Left colon (tissue), 2 donors: ENCODE results near the gene ARFGAP2. TPM values are rescaled to one million over a fixed set of nuclear protein-coding genes. Genes with fewer than 3 reads are reported as not detected.

Source experiments
- ATAC-seq: fragments of 200-7000 bp; cut with Tn5 transposase; one replicate; pipeline ENCODE4 v1.9.1; 2020; ENCODE audit warnings: mild to moderate bottlenecking, moderate library complexity
- DNase-seq, 2 donors: peaks; one replicate each; pipeline ENCODE4 v3.0.0-alpha.2; 2020
- intact Hi-C, 2 donors: fragments of 100-400 bp; cut with DNase I in 1 of 2; cut with micrococcal nuclease in 1 of 2; formaldehyde crosslinking; loops; one replicate each; pipeline versions ENCODE4 v1.11.2 to v1.14.0; 2022; cut with DNase I, micrococcal nuclease
- total RNA-seq, 2 donors: library from RNA; stranded (reverse); fragmentation: NEBNext Ultra II Directional; extraction: Animal tissue kit (Norgen Biotek cat#: 25700); gene quantifications; one replicate each; pipeline ENCODE4 v1.2.1, GENCODE V29; 2021
- donor health status: DM: no; HTN: no; CAD: no.
- donor health status: DM: yes; HTN: yes; CAD: no.

Gene ARFGAP2
- total RNA-seq, 2 donors from 2014 or later, result 81.5 to 85.4 TPM

GRCh38 chr11:47189100-47189834 is 12.6 kb upstream of the ARFGAP2 start:
- DNase-seq (no peak), ATAC-seq (peak; percentile 32)
- intact Hi-C loops, result no loop called here

DNA sequence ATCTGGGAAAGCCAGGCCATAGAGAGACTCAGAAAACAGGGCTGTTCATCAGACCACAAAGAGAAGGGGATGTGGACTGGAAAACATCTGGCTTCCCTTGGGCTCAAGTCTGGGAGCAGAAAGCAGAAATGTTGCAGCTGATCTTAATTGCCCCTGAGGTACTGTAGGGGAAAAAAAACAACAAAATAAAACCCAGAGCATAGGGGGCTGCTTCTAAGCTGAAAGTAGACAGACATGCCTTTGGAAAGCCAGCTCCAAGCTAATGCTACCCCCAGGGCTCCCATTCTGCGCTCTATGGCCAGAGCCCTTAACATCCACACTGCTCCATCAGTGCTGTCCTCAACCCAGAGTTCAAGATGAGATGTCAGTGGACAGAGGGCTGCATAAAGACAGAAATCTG is 11.6 kb upstream of the ARFGAP2 start:
- intact Hi-C loops, result no loop called here
- ATAC-seq (no peak), DNase-seq (no peak)

DNA sequence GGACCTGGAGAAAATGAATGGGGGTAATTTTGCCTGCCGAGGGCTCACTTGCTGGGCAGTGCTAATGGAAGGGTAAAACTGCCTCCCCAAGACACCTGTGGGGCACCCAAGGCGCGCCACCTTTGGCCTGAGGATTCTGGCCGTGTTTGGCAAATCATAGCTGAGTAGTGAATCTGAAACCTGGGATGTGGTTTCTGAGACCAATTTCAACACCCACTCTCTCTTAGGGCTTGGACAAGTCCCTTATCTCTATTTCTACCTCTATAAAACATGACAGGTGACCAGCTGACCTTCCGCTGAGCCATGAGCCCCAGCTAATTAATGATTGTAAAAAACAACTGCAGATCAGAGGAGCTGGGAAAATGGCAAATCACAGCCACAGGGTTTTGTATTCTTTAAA is 11.0 kb upstream of the ARFGAP2 start:
- no peak for DNase-seq
- intact Hi-C loops, result no loop called here
- no peak for ATAC-seq

DNA sequence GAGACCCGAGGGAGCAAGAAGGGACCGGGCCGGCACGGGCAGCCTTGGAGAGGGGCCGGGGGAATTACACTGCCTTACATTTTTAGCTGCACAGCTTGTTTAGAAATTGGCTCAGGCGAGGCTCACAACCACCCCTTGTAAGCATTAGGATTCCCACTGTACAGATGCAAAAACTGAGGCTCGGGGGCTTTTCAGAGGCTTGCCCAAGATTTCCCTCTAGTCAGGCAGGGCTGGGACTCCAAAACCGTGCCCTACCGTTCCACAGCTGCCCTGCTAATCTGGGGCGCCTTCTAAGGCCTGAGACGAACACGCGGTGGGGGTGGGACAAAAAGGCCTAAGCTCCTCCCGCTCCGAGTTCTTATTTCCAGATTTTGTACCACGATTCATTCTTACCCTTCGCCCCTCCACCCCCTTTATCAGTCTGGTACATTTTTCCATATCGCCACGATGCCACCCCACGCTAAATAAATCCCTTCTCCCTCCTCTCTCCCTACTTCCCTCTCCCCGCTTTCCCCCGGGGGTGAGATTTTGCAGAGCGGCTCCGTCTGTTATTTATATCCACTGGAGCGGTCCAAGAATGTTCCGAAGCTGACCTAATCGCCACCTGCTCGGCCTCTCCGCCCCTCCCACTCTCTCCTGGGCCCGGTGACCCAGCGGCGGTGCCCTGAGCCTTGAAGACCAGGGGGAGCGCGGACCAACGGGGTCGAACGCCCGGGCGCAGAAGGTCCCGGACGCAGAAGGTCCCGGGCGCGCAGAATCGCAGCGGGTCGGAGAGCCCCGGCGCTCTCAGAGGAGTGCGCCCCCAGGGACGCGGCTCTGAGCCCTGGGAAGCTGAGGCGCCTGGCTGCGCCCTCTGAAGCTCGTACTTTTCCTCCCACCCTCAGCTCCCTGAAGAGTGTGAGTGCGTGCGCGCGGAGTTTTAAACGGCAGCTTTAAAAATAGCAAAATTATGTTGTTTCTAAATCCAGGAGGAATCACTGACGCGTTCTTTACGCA is 10.3 kb upstream of the ARFGAP2 start:
- intact Hi-C loops, result no loop called here

DNA sequence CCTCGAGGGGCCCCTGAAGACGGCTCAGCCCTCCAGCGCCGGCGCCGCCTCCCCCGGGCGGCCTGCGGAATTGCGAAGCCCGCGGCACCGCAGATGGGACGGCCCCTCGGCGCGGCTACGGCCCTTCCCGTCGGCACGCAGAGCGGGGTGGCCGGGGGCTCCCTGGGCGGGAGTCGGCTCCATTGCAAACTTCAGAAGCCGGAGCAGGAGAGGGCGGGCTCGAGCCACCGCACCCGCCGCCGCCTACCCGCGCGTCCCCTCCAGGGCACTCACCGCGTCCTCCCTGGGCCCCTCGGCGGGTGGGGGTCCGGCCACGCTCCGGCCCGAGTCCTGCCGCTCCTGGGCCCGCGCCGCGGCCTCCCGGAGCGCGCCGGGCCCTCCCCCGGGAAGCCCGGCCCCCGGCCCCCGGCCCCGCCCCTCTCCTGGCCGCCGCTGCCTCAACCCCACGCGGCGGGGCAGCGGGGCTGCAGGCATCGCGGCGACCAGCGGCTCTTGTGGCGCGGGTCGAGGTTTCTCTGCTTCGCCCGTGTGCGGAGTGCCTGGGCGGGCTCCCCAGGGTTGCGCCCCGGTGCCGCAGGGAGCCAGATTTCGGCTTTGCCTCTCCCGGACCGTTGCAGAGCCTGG is 9.5 kb upstream of the ARFGAP2 start, which contains the start of gene PACSIN3:
Gene PACSIN3, minus strand, starts transcription at position 359 of the 624 bp plus-strand sequence. CDS start 3,707 bp downstream, outside the sequence.
- ATAC-seq, result peak; percentile 71
- intact Hi-C loops, result no loop called here
- DNase-seq, result peak in 1 of 2 donors; percentile 48

More for the DNA sequence above, 10.3 kb upstream of the ARFGAP2 start:
- ATAC-seq (peak; percentile 40), DNase-seq (peak; percentile 44 to 66)

DNA sequence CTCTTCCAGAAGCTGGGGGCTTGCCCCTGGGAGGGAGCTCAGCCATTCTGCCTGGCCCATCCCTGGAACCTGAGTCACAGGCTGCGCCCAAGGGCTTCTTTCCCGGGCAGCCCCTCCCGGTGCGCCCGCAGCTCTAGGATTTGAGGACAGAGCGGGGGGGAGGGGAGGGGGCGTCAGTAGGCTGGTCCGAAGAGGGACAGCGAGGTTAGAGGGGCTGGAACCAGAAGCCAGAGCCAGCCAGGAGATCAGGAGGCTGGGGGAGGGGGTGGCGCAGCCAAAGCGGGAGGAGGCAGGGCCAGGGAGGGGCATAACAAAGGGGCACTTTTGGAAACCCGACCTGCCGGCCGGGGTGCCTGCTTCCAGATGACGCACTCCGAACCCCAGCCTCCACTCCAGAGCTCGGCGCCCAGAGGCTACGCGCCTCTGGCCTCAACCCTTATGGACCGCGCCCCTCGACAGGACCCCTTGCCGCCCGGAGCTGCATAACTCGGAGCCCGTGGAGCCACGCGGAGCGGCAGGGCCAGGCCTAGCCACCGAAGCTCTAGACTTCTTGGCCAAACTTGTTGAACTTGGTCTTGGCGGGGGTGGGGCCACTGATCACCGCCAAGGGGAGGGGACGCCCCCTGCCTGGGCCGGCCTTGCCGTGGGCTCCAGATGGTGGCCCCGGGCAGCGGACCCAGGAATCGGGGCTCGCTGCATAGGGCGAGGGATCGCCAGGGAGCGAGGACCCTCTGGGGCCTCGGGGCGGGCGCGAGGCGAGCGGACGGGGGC is 8.8 kb upstream of the ARFGAP2 start:
- DNase-seq (peak; percentile 42 to 62), ATAC-seq (peak; percentile 27)
- intact Hi-C loops, result no loop called here

GRCh38 chr11:47184711-47185304 is 8.1 kb upstream of the ARFGAP2 start:
- DNase-seq, result no peak
- intact Hi-C loops, result no loop called here
- ATAC-seq, result no peak

DNA sequence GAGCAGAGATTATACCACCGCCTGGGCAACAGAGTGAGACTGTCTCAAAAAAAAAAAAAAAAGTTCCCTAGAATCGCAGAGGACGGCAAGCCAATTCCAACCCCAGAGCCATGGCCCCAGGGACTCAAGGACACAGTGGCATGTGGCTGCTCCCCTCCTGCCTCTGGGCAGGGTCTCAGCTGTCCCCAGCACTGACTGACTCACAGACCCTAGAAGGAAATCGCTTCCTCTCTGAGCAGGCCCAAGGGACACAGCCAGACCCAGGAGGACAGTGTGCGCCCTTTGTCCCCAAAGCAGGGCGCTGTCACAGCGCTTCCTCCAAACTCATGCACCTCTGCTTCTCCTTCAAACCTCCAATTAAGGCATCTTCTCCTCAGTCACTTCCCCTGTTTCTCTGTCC is 7.3 kb upstream of the ARFGAP2 start:
- DNase-seq (no peak), ATAC-seq (no peak)
- intact Hi-C loops, result no loop called here

- DNase-seq, result no peak
- intact Hi-C loops, result no loop called here
These were observed 6.6 kb upstream of the ARFGAP2 start for GRCh38 chr11:47183031-47183856.

DNA sequence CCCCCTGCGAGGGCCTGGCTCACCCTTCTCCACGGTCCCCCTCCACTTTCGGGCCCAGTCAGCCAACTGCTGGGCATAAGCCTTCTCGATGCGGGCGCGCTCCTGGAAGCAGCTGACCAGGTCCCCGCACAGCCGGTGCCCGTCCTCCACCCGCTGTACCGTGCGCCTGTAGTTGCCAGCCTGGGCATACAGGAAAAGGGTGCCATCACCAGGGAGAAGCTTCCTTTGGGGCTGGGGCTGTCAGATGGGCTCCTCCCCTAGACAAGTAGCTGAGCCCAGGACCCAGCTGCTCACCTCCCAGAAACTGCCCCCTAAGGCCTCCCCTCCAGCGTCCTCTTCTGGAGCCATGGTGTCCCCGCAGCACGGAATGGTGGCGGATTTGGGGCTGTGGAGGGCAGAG is 5.7 kb upstream of the ARFGAP2 start:
- no peak for ATAC-seq
- intact Hi-C loops, result no loop called here

More at GRCh38 chr11:47183031-47183856, 6.6 kb upstream of the ARFGAP2 start:
- ATAC-seq, result no peak

DNA sequence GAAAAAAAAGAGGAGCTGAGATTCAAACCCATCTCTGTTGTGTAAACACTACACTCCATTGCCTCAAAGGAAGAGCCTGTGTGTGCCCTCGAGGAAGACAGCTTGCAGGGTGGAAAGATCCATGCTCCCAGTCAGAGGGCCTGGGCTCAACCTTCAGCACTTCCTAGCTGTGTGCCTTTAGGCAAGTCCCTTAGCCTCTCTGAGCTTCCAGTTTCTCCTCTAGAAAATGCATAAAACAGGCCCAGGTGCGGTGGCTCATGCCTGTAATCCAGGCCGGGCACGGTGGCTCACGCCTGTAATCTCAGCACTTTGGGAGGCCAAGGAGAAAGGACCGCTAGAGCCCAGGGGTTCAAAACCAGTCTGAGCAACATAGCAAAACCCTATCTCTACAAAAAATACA is 4.6 kb upstream of the ARFGAP2 start:
- no peak for ATAC-seq
- intact Hi-C loops, result no loop called here

More for the DNA sequence above, 5.7 kb upstream of the ARFGAP2 start:
- no peak for DNase-seq

GRCh38 chr11:47180006-47180787 is 3.5 kb upstream of the ARFGAP2 start:
- DNase-seq, result no peak
- intact Hi-C loops, result no loop called here
- no peak for ATAC-seq

More for the DNA sequence above, 4.6 kb upstream of the ARFGAP2 start:
- DNase-seq, result no peak

DNA sequence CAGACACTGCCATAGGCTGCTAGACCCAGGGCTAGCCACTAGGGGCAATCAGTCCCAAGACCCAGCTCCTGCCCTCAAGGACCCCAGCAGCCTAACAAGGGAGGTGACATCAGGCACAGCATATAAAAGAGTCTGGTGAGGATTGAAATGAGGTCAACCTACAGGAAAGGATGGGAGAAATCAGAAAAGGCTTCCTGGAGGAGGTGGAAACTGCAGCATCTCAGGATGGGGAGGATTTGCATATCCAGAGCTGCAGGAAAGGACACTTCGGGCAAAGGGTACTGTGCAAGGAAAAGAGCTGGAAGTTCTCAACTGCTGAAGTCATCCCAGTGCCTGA is 2.9 kb upstream of the ARFGAP2 start:
- intact Hi-C loops, result loop anchor here in 1 of 2 donors (10.0 kb wide), 1 partner anchor 85 kb away; no protein-coding TSS in a partner anchor
- ATAC-seq, result no peak
- DNase-seq, result peak in 1 of 2 donors; percentile 48

DNA sequence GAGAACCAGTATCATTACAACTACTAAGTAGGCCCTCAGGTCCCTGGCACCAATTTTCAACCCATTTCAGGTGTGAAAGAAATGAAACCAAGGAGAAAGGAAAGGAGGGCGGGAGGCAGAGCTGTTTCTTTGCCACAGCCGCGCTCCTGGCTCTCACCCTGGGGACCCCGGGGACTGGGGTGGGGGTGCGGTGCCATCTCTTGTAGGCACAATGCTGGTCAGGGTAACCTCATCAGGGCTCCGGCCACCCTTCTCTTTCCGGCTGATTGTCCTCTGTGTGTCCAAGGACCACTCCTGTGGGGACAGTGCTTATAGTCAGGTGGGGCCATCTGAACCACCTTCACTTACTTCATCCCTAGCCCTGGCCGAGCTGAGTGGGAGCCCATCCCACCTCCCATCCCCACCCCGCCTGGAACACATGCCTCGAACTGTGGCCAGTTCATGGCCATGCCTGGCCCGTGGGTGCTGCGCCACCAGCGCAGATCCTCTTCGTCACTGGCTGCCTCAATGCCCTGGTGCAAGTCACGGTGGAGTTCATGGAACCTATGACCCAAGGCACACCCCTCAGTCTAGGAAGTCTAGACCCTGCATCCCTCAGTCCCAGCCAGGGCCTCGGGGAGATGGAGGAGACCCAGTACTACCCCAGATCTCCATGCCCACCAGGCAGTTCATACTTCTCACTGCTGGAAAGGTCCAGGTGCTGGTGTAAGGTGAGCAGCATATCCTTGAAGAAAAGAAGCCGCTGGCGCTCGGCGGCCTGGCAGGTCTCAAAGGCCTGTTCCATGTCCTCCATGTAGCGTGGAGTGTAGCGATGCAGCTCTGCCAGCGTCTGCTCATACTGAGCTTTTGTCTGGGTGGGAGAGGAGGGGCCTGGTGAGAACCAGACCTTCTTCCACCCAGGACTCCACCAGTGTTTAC is 2.3 kb upstream of the ARFGAP2 start:
- ATAC-seq (no peak), DNase-seq (no peak)
- intact Hi-C loops, result loop anchor here in 1 of 2 donors (10.0 kb wide), 1 partner anchor 86 kb away; no protein-coding TSS in a partner anchor

- ATAC-seq (no peak), DNase-seq (no peak)
- intact Hi-C loops, result loop anchor here in 1 of 2 donors (10.0 kb wide), 1 partner anchor 86 kb away; no protein-coding TSS in a partner anchor
These were observed 1.6 kb upstream of the ARFGAP2 start for GRCh38 chr11:47178316-47178715.
